Measurements from ENCODE around the gene SGTA.

DNA sequence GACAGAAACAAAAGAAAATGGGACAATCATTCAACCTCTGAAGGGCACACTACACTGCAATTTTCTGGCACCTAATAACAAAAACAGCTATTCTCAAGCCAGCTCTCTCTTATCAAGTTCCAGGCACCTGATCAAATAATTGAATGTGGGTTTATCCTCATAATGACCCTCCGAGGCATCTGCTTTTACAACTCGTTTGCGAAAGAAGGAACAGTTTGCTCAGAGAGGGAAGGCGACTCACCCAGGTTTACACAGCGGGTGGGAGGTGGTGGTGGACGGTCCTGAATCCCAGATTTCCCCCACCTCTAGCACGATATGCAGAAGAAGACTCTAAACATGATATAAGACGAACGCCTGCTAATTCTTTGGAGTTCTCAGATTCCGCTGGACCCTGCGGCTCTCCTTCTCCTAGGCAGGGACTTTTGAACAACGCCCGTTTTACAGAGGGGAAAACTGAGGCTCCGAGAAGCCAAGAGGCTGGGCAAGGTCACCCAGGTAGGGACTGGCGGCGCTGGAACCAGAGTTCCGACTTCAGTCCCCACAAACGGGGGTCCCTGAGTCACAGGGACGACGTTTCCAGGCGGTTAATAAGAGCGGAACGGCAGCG, 641 bp downstream of the SGTA start:
- TF ChIP-seq, protein P1, sequence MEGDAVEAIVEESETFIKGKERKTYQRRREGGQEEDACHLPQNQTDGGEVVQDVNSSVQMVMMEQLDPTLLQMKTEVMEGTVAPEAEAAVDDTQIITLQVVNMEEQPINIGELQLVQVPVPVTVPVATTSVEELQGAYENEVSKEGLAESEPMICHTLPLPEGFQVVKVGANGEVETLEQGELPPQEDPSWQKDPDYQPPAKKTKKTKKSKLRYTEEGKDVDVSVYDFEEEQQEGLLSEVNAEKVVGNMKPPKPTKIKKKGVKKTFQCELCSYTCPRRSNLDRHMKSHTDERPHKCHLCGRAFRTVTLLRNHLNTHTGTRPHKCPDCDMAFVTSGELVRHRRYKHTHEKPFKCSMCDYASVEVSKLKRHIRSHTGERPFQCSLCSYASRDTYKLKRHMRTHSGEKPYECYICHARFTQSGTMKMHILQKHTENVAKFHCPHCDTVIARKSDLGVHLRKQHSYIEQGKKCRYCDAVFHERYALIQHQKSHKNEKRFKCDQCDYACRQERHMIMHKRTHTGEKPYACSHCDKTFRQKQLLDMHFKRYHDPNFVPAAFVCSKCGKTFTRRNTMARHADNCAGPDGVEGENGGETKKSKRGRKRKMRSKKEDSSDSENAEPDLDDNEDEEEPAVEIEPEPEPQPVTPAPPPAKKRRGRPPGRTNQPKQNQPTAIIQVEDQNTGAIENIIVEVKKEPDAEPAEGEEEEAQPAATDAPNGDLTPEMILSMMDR (optimal IDR thresholded peaks at IDR 0.05 in 1 of 3, IDR thresholded peaks at IDR 0.05 in 1 of 3, conservative IDR thresholded peaks at IDR 0.05 in 1 of 3; ENCODE audit: extremely low read depth in 1 of 3, insufficient read depth in 2 of 3, low read length in 3 of 3) = no peak
- no peak for TF ChIP-seq EZH2 (IDR thresholded peaks at IDR 0.05; ENCODE audit: low read length)

Data from keratinocyte (primary cell).